Astrocyte (in vitro differentiated cells and primary cell): ENCODE results near the gene MAGT1. TPM values are rescaled to one million over a fixed set of nuclear protein-coding genes. Genes with fewer than 3 reads are reported as not detected.

Experiments used
- DNase-seq: peaks from one replicate; pipeline ENCODE4 v3.0.0-alpha.2; 2010; ENCODE audit warnings: low read depth
- FAIRE-seq: peaks from 2 replicates; lab custom pipeline; 2011; peaks lifted over from hg19 to GRCh38; lab: Jason Lieb, UNC
- H2AFZ ChIP-seq: 2 replicates; pipeline ENCODE4 v1.6.0; 2012; ENCODE audit warnings: low read depth, low read length, inconsistent platforms
- H3K27ac ChIP-seq: 2 replicates; pipeline ENCODE4 v1.5.1; 2011; ENCODE audit warnings: low read depth, low read length, inconsistent platforms
- H3K27me3 ChIP-seq: 2 replicates; pipeline ENCODE4 v1.6.0; 2011; ENCODE audit warnings: low read length, inconsistent platforms; ENCODE audit not compliant: insufficient read depth
- H3K36me3 ChIP-seq: 2 replicates; pipeline ENCODE4 v1.5.1; 2011; ENCODE audit warnings: low read length, inconsistent platforms; ENCODE audit not compliant: insufficient read depth
- H3K4me1 ChIP-seq: 2 replicates; pipeline ENCODE4 v1.5.1; 2011; ENCODE audit warnings: low read length, inconsistent platforms; ENCODE audit not compliant: insufficient read depth
- H3K4me2 ChIP-seq: 2 replicates; pipeline ENCODE4 v1.6.0; 2012; ENCODE audit warnings: low read length, inconsistent platforms
- H3K4me3 ChIP-seq: 2 replicates; pipeline ENCODE4 v1.5.1; 2011; ENCODE audit warnings: low read depth, mild to moderate bottlenecking, low read length, inconsistent platforms; ENCODE audit not compliant: insufficient read depth
- H3K79me2 ChIP-seq: 2 replicates; pipeline ENCODE4 v1.6.0; 2012; ENCODE audit warnings: mild to moderate bottlenecking, low read length, inconsistent platforms; ENCODE audit not compliant: insufficient read depth
- H3K9ac ChIP-seq: 2 replicates; pipeline ENCODE4 v1.6.0; 2012; ENCODE audit warnings: mild to moderate bottlenecking, low read length, inconsistent platforms
- H3K9me3 ChIP-seq: 2 replicates; pipeline ENCODE4 v1.5.1; 2012; ENCODE audit warnings: low read depth, mild to moderate bottlenecking, low read length, inconsistent platforms; ENCODE audit not compliant: insufficient read depth
- H4K20me1 ChIP-seq: 2 replicates; pipeline ENCODE4 v1.6.0; 2012; ENCODE audit warnings: low read length, inconsistent platforms; ENCODE audit not compliant: insufficient read depth
- H3K27ac Mint-ChIP-seq: one replicate; pipeline ENCODE4 v1.8.0; 2021; ENCODE audit warnings: mild to moderate bottlenecking, mixed read lengths; ENCODE audit not compliant: unreplicated experiment
- H3K27me3 Mint-ChIP-seq: one replicate; pipeline ENCODE4 v1.8.0; 2021; ENCODE audit warnings: low read depth, mixed read lengths; ENCODE audit not compliant: unreplicated experiment
- H3K36me3 Mint-ChIP-seq: one replicate; pipeline ENCODE4 v1.8.0; 2021; ENCODE audit warnings: low read depth, mixed read lengths; ENCODE audit not compliant: unreplicated experiment
- H3K4me1 Mint-ChIP-seq: one replicate; pipeline ENCODE4 v1.8.0; 2021; ENCODE audit warnings: low read depth, mixed read lengths; ENCODE audit not compliant: unreplicated experiment
- H3K4me3 Mint-ChIP-seq: one replicate; pipeline ENCODE4 v1.8.0; 2021; ENCODE audit warnings: mild to moderate bottlenecking, moderate library complexity, mixed read lengths; ENCODE audit not compliant: unreplicated experiment
- H3K9me3 Mint-ChIP-seq: one replicate; pipeline ENCODE4 v1.8.0; 2021; ENCODE audit warnings: mild to moderate bottlenecking, mixed read lengths; ENCODE audit not compliant: unreplicated experiment
- CTCF ChIP-seq: IDR thresholded peaks from 2 replicates; pipeline ENCODE4 v1.5.1; 2011; ENCODE audit warnings: low read depth, mild to moderate bottlenecking, inconsistent platforms, low read length, moderate library complexity; ENCODE audit not compliant: insufficient read depth
- EZH2 ChIP-seq: IDR thresholded peaks from 2 replicates; pipeline ENCODE4 v1.6.1; 2012; ENCODE audit warnings: mild to moderate bottlenecking, low read length, inconsistent platforms; ENCODE audit not compliant: insufficient read depth
- total RNA-seq: library from RNA; stranded (reverse); gene quantifications from 2 replicates; pipeline ENCODE4 v1.2.1, GENCODE V29; 2021

The MAGT1 gene
- total RNA-seq, 1 donor from 2014 or later = 84.3 TPM

GRCh38 chrX:77917294-77917933 is 22.2 kb upstream of the MAGT1 start:
- H3K9me3 ChIP-seq = no peaks in the 10 kb centered on the region
- H3K27me3 Mint-ChIP-seq = no peaks in the 10 kb centered on the region
- no peak overlapping the region for H3K4me3 ChIP-seq
- H2AFZ ChIP-seq = no peak overlapping the region
- H3K36me3 Mint-ChIP-seq = no peaks in the 10 kb centered on the region
- peaks cover 13% of the 10 kb centered on the region for H3K79me2 ChIP-seq
- H3K27ac ChIP-seq = no peak overlapping the region
- H3K4me2 ChIP-seq = no peak overlapping the region
- H3K9ac ChIP-seq = no peak overlapping the region
- DNase-seq (no peak), FAIRE-seq (no peak)
- H3K27me3 ChIP-seq = no peaks in the 10 kb centered on the region
- TF ChIP-seq EZH2 = no peak
- TF ChIP-seq CTCF = no peak
- H3K27ac Mint-ChIP-seq = no peak overlapping the region
- no peak overlapping the region for H3K4me3 Mint-ChIP-seq
- no peaks in the 10 kb centered on the region for H3K9me3 Mint-ChIP-seq
- H4K20me1 ChIP-seq = no peaks in the 10 kb centered on the region
- no peaks in the 10 kb centered on the region for H3K4me1 ChIP-seq
- H3K4me1 Mint-ChIP-seq = no peaks in the 10 kb centered on the region
- no peaks in the 10 kb centered on the region for H3K36me3 ChIP-seq

- H3K9me3 ChIP-seq = no peaks in the 10 kb centered on the region
- H3K27ac ChIP-seq = peak within 1 kb of the TSS; percentile 73
- Mint-ChIP-seq H3K9me3 (no peaks in the 10 kb centered on the region), H3K36me3 (no peaks in the 10 kb centered on the region), H3K27ac (peak within 1 kb of the TSS; percentile 83), H3K27me3 (no peaks in the 10 kb centered on the region), H3K4me3 (peak within 1 kb of the TSS; percentile 90), H3K4me1 (no peaks in the 10 kb centered on the region)
- peak; percentile 75 for DNase-seq
- H3K4me1 ChIP-seq = no peaks in the 10 kb centered on the region
- H3K79me2 ChIP-seq = peaks cover 15% of the 10 kb centered on the region
- no peaks in the 10 kb centered on the region for H4K20me1 ChIP-seq
- peak within 1 kb of the TSS; percentile 91 for H2AFZ ChIP-seq
- TF ChIP-seq CTCF = peak; percentile 19
- TF ChIP-seq EZH2 = no peak
- peak within 1 kb of the TSS; percentile 96 for H3K4me2 ChIP-seq
- H3K4me3 ChIP-seq = peak within 1 kb of the TSS; percentile 84
- peak; percentile 78 for FAIRE-seq
- peak within 1 kb of the TSS; percentile 93 for H3K9ac ChIP-seq
- no peaks in the 10 kb centered on the region for H3K27me3 ChIP-seq
- no peaks in the 10 kb centered on the region for H3K36me3 ChIP-seq
Measured at GRCh38 chrX:77910108-77910840, 15.0 kb upstream of the MAGT1 start, which contains the start of gene ATP7A. Gene ATP7A, plus strand, starts transcription at chrX:77910693. Its CDS starts 60,949 bp downstream, at chrX:77971642.
